NCI-H446 (cell line): ENCODE measurements around the gene BPIFB1.

ENCODE experiments used
- DNase-seq, 2 experiments: peaks; one replicate each; lab custom pipeline; 2025; lab: John Stamatoyannopoulos, UW

Gene BPIFB1

GRCh38 chr20:33282991-33283555, at the start of gene BPIFB1:
Gene BPIFB1, plus strand, starts transcription at chr20:33283214. Its CDS starts 2,860 bp downstream, at chr20:33286074.
- DNase-seq: no peak

- DNase-seq: no peak
These were observed 49.0 kb upstream of the BPIFB1 start for GRCh38 chr20:33234050-33234449.

- DNase-seq: no peak
These were observed 47.3 kb upstream of the BPIFB1 start, which contains the start of gene BPIFA1 for GRCh38 chr20:33235696-33236095. Gene BPIFA1, plus strand, starts transcription at chr20:33235996. Its CDS starts 1,716 bp downstream, at chr20:33237712.

- DNase-seq: no peak
These were observed 46.7 kb upstream of the BPIFB1 start for GRCh38 chr20:33236351-33236750.

- no peak for DNase-seq
These were observed 45.0 kb upstream of the BPIFB1 start for GRCh38 chr20:33237989-33238388.

GRCh38 chr20:33239418-33239817, 43.6 kb upstream of the BPIFB1 start:
- DNase-seq: no peak

GRCh38 chr20:33239979-33240736, 42.9 kb upstream of the BPIFB1 start:
- DNase-seq: no peak

GRCh38 chr20:33240923-33241322, 42.1 kb upstream of the BPIFB1 start:
- no peak for DNase-seq

- DNase-seq: no peak
These were observed 40.5 kb upstream of the BPIFB1 start for GRCh38 chr20:33242319-33243100.

- no peak for DNase-seq
These were observed 36.9 kb upstream of the BPIFB1 start for GRCh38 chr20:33246077-33246476.

GRCh38 chr20:33249456-33249855, 33.6 kb upstream of the BPIFB1 start:
- DNase-seq: peak; percentile 70 to 91

- peak in 1 of 2 experiments; percentile 67 for DNase-seq
These were observed 32.3 kb upstream of the BPIFB1 start for GRCh38 chr20:33250666-33251065.

GRCh38 chr20:33251496-33251895, 31.5 kb upstream of the BPIFB1 start:
- peak; percentile 19 to 87 for DNase-seq

GRCh38 chr20:33252460-33252859, 30.6 kb upstream of the BPIFB1 start:
- no peak for DNase-seq

- DNase-seq: no peak
These were observed 28.0 kb upstream of the BPIFB1 start for GRCh38 chr20:33255005-33255404.

GRCh38 chr20:33257237-33257636, 25.8 kb upstream of the BPIFB1 start:
- no peak for DNase-seq

GRCh38 chr20:33259371-33259770, 23.6 kb upstream of the BPIFB1 start:
- DNase-seq: no peak

GRCh38 chr20:33261465-33261864, 21.5 kb upstream of the BPIFB1 start:
- no peak for DNase-seq

GRCh38 chr20:33262658-33263065, 20.4 kb upstream of the BPIFB1 start:
- peak; percentile 48 to 85 for DNase-seq

- DNase-seq: peak in 1 of 2 experiments; percentile 37
These were observed 19.2 kb upstream of the BPIFB1 start for GRCh38 chr20:33263784-33264183.

GRCh38 chr20:33267701-33268100, 15.3 kb upstream of the BPIFB1 start:
- no peak for DNase-seq

GRCh38 chr20:33272155-33272873, 10.7 kb upstream of the BPIFB1 start:
- DNase-seq: no peak
